IMR-90 (cell line): ENCODE data around the gene MYH9. TPM values are rescaled to one million over a fixed set of nuclear protein-coding genes. Genes with fewer than 3 reads are reported as not detected.

Experiments
- ATAC-seq: fragments of 200-7000 bp; cut with Tn5 transposase; 2 replicates; pipeline ENCODE4 v1.9.1; 2020; ENCODE audit warnings: low read depth, mild to moderate bottlenecking, moderate library complexity
- BruUV-seq: library from RNA; stranded (reverse); fragments of 400-500 nt; replicated peaks from 2 replicates; lab custom pipeline; 2021; lab: Mats Ljungman, UMichigan
- CTCF ChIA-PET: fragments of 300-600 bp; formaldehyde crosslinking; extraction: SDS; loops from one replicate; lab custom pipeline; 2021; ENCODE audit warnings: antibody characterized with exemption; lab: Yijun Ruan, JAX
- POLR2A ChIA-PET: fragments of 300-600 bp; sonication (Branson Sonifier 250); formaldehyde crosslinking; loops from one replicate; lab custom pipeline; 2022; ENCODE audit warnings: antibody characterized with exemption; ENCODE audit not compliant: unreplicated experiment; lab: Charles Lee
- DNase-seq: peaks from one replicate; pipeline ENCODE4 v3.0.0; 2013
- H2AFZ ChIP-seq: replicated peaks from 2 replicates; pipeline ENCODE3; 2013; ENCODE audit warnings: low read length, mild to moderate bottlenecking; ENCODE audit not compliant: poor library complexity
- H2AK5ac ChIP-seq: 2 replicates; pipeline ENCODE4 v1.6.1; 2013; ENCODE audit warnings: low read depth, low read length, inconsistent platforms
- H2AK9ac ChIP-seq: replicated peaks from 2 replicates; pipeline ENCODE3; 2013; ENCODE audit warnings: mild to moderate bottlenecking, low read depth, low read length, moderate library complexity; ENCODE audit not compliant: poor library complexity
- H2BK120ac ChIP-seq: 2 replicates; pipeline ENCODE4 v1.6.1; 2013; ENCODE audit warnings: low read depth, low read length, inconsistent platforms
- H2BK15ac ChIP-seq: 3 replicates; pipeline ENCODE4 v1.6.1; 2013; ENCODE audit warnings: low read depth, low read length, inconsistent platforms
- H2BK20ac ChIP-seq: 2 replicates; pipeline ENCODE4 v1.6.1; 2013; ENCODE audit warnings: low read depth, mild to moderate bottlenecking, inconsistent platforms, low read length, moderate library complexity
- H2BK5ac ChIP-seq: 2 replicates; pipeline ENCODE4 v1.6.1; 2013; ENCODE audit warnings: mild to moderate bottlenecking, low read depth, low read length, inconsistent platforms; ENCODE audit not compliant: poor library complexity, severe bottlenecking
- H3K14ac ChIP-seq: replicated peaks from 2 replicates; pipeline ENCODE4 v1.6.1; 2013; ENCODE audit warnings: low read depth, low read length, inconsistent platforms
- H3K18ac ChIP-seq: 2 replicates; pipeline ENCODE4 v1.6.1; 2013; ENCODE audit warnings: low read depth, low read length, control low read depth
- H3K23ac ChIP-seq: 2 replicates; pipeline ENCODE4 v1.6.1; 2013; ENCODE audit warnings: low read depth, low read length, inconsistent platforms
- H3K27ac ChIP-seq: 2 replicates; pipeline ENCODE4 v1.5.1; 2013; ENCODE audit warnings: mild to moderate bottlenecking, control low read depth, low read length; ENCODE audit not compliant: insufficient read depth
- H3K27me3 ChIP-seq: 2 replicates; pipeline ENCODE4 v1.6.1; 2013; ENCODE audit warnings: low read length; ENCODE audit not compliant: control insufficient read depth, insufficient read depth
- H3K36me3 ChIP-seq: 2 replicates; pipeline ENCODE4 v1.6.1; 2013; ENCODE audit warnings: low read length, mixed read lengths; ENCODE audit not compliant: control insufficient read depth, insufficient read depth
- H3K4ac ChIP-seq: 2 replicates; pipeline ENCODE4 v1.6.1; 2013; ENCODE audit warnings: low read depth, low read length, inconsistent platforms
- H3K4me1 ChIP-seq: 2 replicates; pipeline ENCODE4 v1.6.1; 2013; ENCODE audit warnings: low read length, mixed read lengths; ENCODE audit not compliant: control insufficient read depth, insufficient read depth
- H3K4me2 ChIP-seq: 2 replicates; pipeline ENCODE4 v1.6.1; 2013; ENCODE audit warnings: low read depth, mild to moderate bottlenecking, control low read depth, low read length, moderate library complexity
- H3K4me3 ChIP-seq: 2 replicates; pipeline ENCODE4 v1.5.1; 2013; ENCODE audit warnings: low read depth, mild to moderate bottlenecking, control low read depth, low read length, moderate library complexity; ENCODE audit not compliant: insufficient read depth
- H3K56ac ChIP-seq: 2 replicates; pipeline ENCODE4 v1.6.1; 2013; ENCODE audit warnings: low read length, inconsistent platforms; ENCODE audit not compliant: insufficient read depth; ENCODE audit errors: extremely low read depth
- H3K79me1 ChIP-seq, 2 experiments: 2 replicates each; pipeline ENCODE4 v1.6.1; 2013; ENCODE audit warnings: low read length in 2 of 2, inconsistent platforms in 1 of 2, low read depth in 1 of 2
- H3K9ac ChIP-seq: 2 replicates; pipeline ENCODE4 v1.6.1; 2013; ENCODE audit warnings: low read depth, low read length, control low read depth
- H3K9me1 ChIP-seq: 2 replicates; pipeline ENCODE4 v1.6.1; 2013; ENCODE audit warnings: low read length, inconsistent platforms; ENCODE audit not compliant: insufficient read depth
- H3K9me3 ChIP-seq: 2 replicates; pipeline ENCODE4 v1.6.1; 2013; ENCODE audit warnings: low read length; ENCODE audit not compliant: control insufficient read depth, insufficient read depth
- H4K20me1 ChIP-seq: 2 replicates; pipeline ENCODE4 v1.6.1; 2013; ENCODE audit warnings: low read length, inconsistent platforms; ENCODE audit not compliant: insufficient read depth
- H4K5ac ChIP-seq: 2 replicates; pipeline ENCODE4 v1.6.1; 2013; ENCODE audit warnings: mild to moderate bottlenecking, low read depth, low read length, control low read depth
- H4K8ac ChIP-seq, 2 experiments: 2 replicates each; pipeline ENCODE4 v1.6.1; 2013; ENCODE audit warnings: low read depth in 2 of 2, low read length in 2 of 2, control low read depth in 1 of 2, inconsistent platforms in 1 of 2
- H4K91ac ChIP-seq: 2 replicates; pipeline ENCODE4 v1.6.1; 2013; ENCODE audit warnings: low read depth, low read length, inconsistent platforms; ENCODE audit not compliant: insufficient read depth
- BHLHE40 ChIP-seq: fragments of 150-350 bp; IDR thresholded peaks from 2 replicates; pipeline ENCODE4 v1.6.1; 2016; ENCODE audit warnings: mild to moderate bottlenecking, low read depth, low read length
- CEBPB ChIP-seq: IDR thresholded peaks from 2 replicates; pipeline ENCODE4 v1.6.1; 2012; ENCODE audit warnings: low read depth, low read length, improper control_type of control experiment
- FOS ChIP-seq: fragments of 150-350 bp; IDR thresholded peaks from 2 replicates; pipeline ENCODE4 v1.6.1; 2016; ENCODE audit warnings: low read depth, low read length
- RCOR1 ChIP-seq: IDR thresholded peaks from 2 replicates; pipeline ENCODE4 v1.6.1; 2012; ENCODE audit warnings: mild to moderate bottlenecking, low read length, improper control_type of control experiment; ENCODE audit not compliant: insufficient replicate concordance
- WGBS, 2 experiments: methylation state at CpG; one replicate each; pipeline versions ENCODE4 v1.1.5 to v1.1.7; 2013; ENCODE audit warnings: missing lambda C conversion rate in 2 of 2; ENCODE audit not compliant: insufficient read length in 1 of 2; ENCODE audit errors: extremely low coverage in 2 of 2; 5-methylcytosine and 5-hydroxymethylcytosine counted together
- dilution Hi-C: fragments of 300-500 bp; cut with HindIII; formaldehyde crosslinking; loops from one replicate; pipeline ENCODE4 v1.14.3; 2018; ENCODE audit warnings: low sequenced_read_pairs; ENCODE audit not compliant: unreplicated experiment
- in situ Hi-C: fragments of 300-500 bp; cut with MboI; formaldehyde crosslinking; loops from 3 replicates; pipeline ENCODE4 v1.14.3; 2019; ENCODE audit warnings: low sequenced_read_pairs, inconsistent platforms, mixed read lengths
- intact Hi-C: fragments of 100-400 bp; cut with micrococcal nuclease; formaldehyde crosslinking; loops from 2 replicates; pipeline ENCODE4 v1.10.0; 2022
- polyA plus RNA-seq, 3 experiments: library from polyadenylated mRNA; depleted of rRNA; stranded (reverse); fragments of >200 nt; gene quantifications; 2 replicates each; pipeline ENCODE4 v1.2.3, GENCODE V29; 2012; ENCODE audit warnings: low replicate concordance in 1 of 3
- total RNA-seq: library from RNA; depleted of rRNA; stranded (reverse); fragments of >200 nt; gene quantifications from 2 replicates; pipeline ENCODE4 v1.2.3, GENCODE V29; 2012

MYH9 gene
- total and polyA plus RNA-seq, 2 of the 4 experiments (the other 2 are of a cell fraction) = 475 to 554 TPM

DNA sequence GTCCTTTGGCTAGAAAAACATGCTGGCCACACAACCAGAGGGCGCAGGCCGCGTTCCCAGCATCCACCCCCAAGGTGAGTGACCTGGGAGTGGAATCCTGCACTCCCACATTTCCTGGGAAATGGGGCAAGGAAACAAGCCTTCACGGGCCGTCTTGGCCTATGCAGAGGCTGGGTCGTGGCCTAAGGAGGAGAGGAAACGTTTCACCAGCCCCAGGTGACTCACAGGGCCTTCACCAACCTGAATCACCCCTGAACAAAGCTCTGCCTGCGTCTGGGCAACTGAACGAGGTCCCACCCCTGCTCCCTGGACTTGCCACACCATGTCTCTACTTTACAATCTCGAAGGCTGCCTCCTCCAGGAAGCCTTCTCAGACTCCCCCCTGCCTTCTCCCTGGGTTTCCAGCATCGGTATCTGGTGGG is 13.2 kb downstream of the MYH9 start:
- Histone ChIP-seq H3K27me3 (no peaks in the 10 kb centered on the region), H2BK15ac (no peak overlapping the region), H3K23ac (peak overlapping the region; percentile 13; the same call in 1 of the 2 replicates), H2AK9ac (peak overlapping the region; percentile 57), H4K8ac (peak overlapping the region in 1 of 2 experiments; percentile 6; a peak in 2 of 4 replicates), H4K20me1 (peaks cover 100% of the 10 kb centered on the region), H3K27ac (peak overlapping the region; percentile 3), H3K9ac (no peak overlapping the region), H2AK5ac (peak overlapping the region; percentile 28; the same call in 1 of the 2 replicates), H3K4me3 (no peak overlapping the region), H2BK120ac (no peak overlapping the region), H3K4ac (0 out of 2 replicates have a peak overlapping the region, but pooled peaks have one; percentile 15), H3K9me1 (peaks cover 31% of the 10 kb centered on the region), H2BK20ac (no peak overlapping the region), H3K4me1 (peaks cover 50% of the 10 kb centered on the region), H3K36me3 (peaks cover 46% of the 10 kb centered on the region), H2AFZ (peak overlapping the region; percentile 9), H3K56ac (no peak overlapping the region), H2BK5ac (peak overlapping the region; percentile 74), H3K9me3 (no peaks in the 10 kb centered on the region), H3K14ac (peak overlapping the region; percentile 1), H4K5ac (no peak overlapping the region), H3K18ac (peak overlapping the region; percentile 20; the same call in 1 of the 2 replicates), H4K91ac (no peak overlapping the region), H3K79me1 (peaks cover 0 to 45% of the 10 kb centered on the region in 2 experiments; a peak in 2 of 4 replicates), H3K4me2 (peak overlapping the region; percentile 38)
- no TSS peak for BruUV-seq
- TF ChIP-seq FOS (peak; percentile 59), RCOR1 (peak; percentile 34), BHLHE40 (no peak), CEBPB (peak; percentile 52)
- no peak for ATAC-seq
- CTCF ChIA-PET = no interaction called here
- POLR2A ChIA-PET = no interaction called here
- 50% methylated on average over 1 of the region's 11 CpGs; no CpG with 5 or more reads in 1 of the 2 experiments for WGBS, 2 experiments
- intact Hi-C loops (no loop called here), dilution Hi-C loops (no loop called here), in situ Hi-C loops (no loop called here)
- DNase-seq = peak; percentile 77
